ENCODE results near the gene TSSK6.

TSSK6 gene

GRCh38 chr19:19464339-19465098 lies 50.8 kb downstream of the TSSK6 start:
- DNase-seq (ENCODE audit: low read depth in 2 of 2): no peak
